ENCODE results near the gene RFX1. TPM values are rescaled to one million over a fixed set of nuclear protein-coding genes. Genes with fewer than 3 reads are reported as not detected.

Gene RFX1
- total and polyA plus RNA-seq, 7 donors = 1.6 to 7.9 (median 2.1) TPM

DNA sequence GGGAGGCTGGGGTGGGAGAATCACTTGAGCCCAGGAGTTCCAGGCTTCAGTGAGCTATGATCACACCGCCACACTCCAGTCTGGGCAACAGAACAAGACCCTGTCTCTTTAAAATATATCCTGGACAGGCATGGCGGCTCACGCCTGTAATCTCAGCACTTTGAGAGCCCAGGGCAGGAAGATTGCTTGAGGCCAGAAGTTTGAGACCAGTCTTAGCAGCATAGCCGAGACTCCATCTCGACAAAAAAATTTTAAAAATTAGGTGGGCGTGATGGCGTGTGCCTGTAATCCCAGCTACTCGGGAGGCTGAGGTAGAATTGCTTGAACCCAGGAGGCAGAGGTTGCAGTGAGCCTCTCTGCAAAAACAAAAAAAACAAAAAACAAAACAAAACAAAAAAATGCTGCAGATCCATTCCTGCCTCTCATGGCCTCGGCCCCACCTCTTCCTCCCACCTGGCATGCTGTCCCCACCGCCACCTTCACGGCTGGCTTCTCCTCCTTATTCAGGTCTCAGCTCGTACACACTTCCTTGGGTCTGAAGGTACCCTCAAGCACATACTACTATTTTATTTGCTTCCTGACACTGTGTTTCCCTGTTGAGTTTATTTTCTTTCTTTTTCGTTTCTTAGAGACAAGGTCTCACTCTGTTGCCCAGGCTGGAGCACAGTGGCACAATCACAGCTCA, 5.3 kb downstream of the RFX1 start:
- Histone ChIP-seq H3K27ac (no peak overlapping the region), H3K4me3 (no peak overlapping the region), H3K27me3 (no peaks in the 10 kb centered on the region), H3K4me1 (peaks cover 0 to 26% (median 21%) of the 10 kb centered on the region in 4 donors), H3K36me3 (peaks cover 0 to 6% (median 3%) of the 10 kb centered on the region in 4 donors), H3K9me3 (peaks cover 0 to 5% (median 1%) of the 10 kb centered on the region in 4 donors)
- no peak for DNase-seq
- TF ChIP-seq EP300 (IDR thresholded peaks at IDR 0.05) (no peak), POLR2AphosphoS5 (IDR thresholded peaks at IDR 0.05) (no peak), POLR2A (IDR thresholded peaks at IDR 0.05) (no peak)
- TF ChIP-seq, protein P1, sequence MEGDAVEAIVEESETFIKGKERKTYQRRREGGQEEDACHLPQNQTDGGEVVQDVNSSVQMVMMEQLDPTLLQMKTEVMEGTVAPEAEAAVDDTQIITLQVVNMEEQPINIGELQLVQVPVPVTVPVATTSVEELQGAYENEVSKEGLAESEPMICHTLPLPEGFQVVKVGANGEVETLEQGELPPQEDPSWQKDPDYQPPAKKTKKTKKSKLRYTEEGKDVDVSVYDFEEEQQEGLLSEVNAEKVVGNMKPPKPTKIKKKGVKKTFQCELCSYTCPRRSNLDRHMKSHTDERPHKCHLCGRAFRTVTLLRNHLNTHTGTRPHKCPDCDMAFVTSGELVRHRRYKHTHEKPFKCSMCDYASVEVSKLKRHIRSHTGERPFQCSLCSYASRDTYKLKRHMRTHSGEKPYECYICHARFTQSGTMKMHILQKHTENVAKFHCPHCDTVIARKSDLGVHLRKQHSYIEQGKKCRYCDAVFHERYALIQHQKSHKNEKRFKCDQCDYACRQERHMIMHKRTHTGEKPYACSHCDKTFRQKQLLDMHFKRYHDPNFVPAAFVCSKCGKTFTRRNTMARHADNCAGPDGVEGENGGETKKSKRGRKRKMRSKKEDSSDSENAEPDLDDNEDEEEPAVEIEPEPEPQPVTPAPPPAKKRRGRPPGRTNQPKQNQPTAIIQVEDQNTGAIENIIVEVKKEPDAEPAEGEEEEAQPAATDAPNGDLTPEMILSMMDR (IDR thresholded peaks at IDR 0.05) = no peak
- 78 to 87% methylated on average over 13 of the region's 13 CpGs for WGBS, 2 donors
- intact Hi-C loops (cut with DNase I) = loop anchor here (10.0 kb wide), 1 partner anchor 206 kb away; the partner anchor contains the start of gene ZSWIM4

- peaks cover 0 to 5% (median 1%) of the 10 kb centered on the region in 4 donors for H3K9me3 ChIP-seq
- intact Hi-C loops (cut with DNase I) = no loop called here
- H3K27ac ChIP-seq = no peak overlapping the region
- no peak overlapping the region for H3K4me3 ChIP-seq
- no peaks in the 10 kb centered on the region for H3K27me3 ChIP-seq
- TF ChIP-seq, protein P1 (IDR thresholded peaks at IDR 0.05) = no peak
- TF ChIP-seq POLR2A (IDR thresholded peaks at IDR 0.05) (no peak), EP300 (IDR thresholded peaks at IDR 0.05) (no peak), POLR2AphosphoS5 (IDR thresholded peaks at IDR 0.05) (no peak)
- H3K36me3 ChIP-seq = peaks cover 0 to 6% (median 3%) of the 10 kb centered on the region in 4 donors
- DNase-seq = no peak
- 96 to 97% methylated on average over 3 of the region's 3 CpGs for WGBS, 2 donors
- peaks cover 0 to 13% (median 6%) of the 10 kb centered on the region in 4 donors for H3K4me1 ChIP-seq
These were observed 7.0 kb downstream of the RFX1 start for GRCh38 chr19:13999085-13999484.

DNA sequence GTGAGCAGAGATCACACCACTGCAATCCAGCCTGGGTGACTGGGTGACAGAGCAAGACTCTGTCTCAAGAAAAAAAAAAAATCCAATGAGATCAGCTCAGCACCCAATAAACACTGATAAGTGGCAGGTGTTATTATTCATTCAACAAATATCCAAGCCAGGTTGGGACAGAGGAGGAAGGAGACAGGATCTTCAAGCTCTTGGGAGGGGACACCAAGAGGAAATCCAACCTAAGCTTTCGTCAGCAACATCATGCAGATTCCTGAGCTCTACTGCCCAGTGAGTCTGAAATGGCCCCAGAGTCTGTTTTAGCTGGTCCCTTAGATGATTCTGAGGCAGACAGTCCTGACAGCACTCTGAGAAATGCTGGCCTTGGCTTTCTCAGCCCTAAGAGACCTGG, 7.7 kb downstream of the RFX1 start:
- Histone ChIP-seq H3K36me3 (peaks cover 0 to 6% (median 3%) of the 10 kb centered on the region in 4 donors), H3K4me3 (no peak overlapping the region), H3K4me1 (peaks cover 0 to 8% (median 2%) of the 10 kb centered on the region in 4 donors), H3K9me3 (peaks cover 0 to 5% (median 1%) of the 10 kb centered on the region in 4 donors), H3K27ac (no peak overlapping the region), H3K27me3 (no peaks in the 10 kb centered on the region)
- no peak for TF ChIP-seq POLR2A (IDR thresholded peaks at IDR 0.05)
- TF ChIP-seq, protein P1 (IDR thresholded peaks at IDR 0.05) = no peak
- TF ChIP-seq POLR2AphosphoS5 (IDR thresholded peaks at IDR 0.05) = no peak
- TF ChIP-seq EP300 (IDR thresholded peaks at IDR 0.05) = no peak
- intact Hi-C loops (cut with DNase I) = no loop called here
- no peak for DNase-seq
- 96 to 100% methylated on average over 1 of the region's 1 CpG for WGBS, 2 donors

GRCh38 chr19:13997631-13997962, 8.5 kb downstream of the RFX1 start:
- Histone ChIP-seq H3K4me3 (no peak overlapping the region), H3K36me3 (peaks cover 0 to 14% (median 3%) of the 10 kb centered on the region in 4 donors), H3K27me3 (no peaks in the 10 kb centered on the region), H3K9me3 (peaks cover 0 to 5% (median 1%) of the 10 kb centered on the region in 4 donors), H3K4me1 (peaks cover 0 to 2% (median 0%) of the 10 kb centered on the region in 4 donors), H3K27ac (no peak overlapping the region)
- TF ChIP-seq EP300 (IDR thresholded peaks at IDR 0.05) = no peak
- TF ChIP-seq, protein P1 (IDR thresholded peaks at IDR 0.05) = no peak
- 91 to 92% methylated on average over 6 of the region's 6 CpGs for whole genome bisulfite sequencing, 2 donors
- intact Hi-C loops (cut with DNase I) = no loop called here
- no peak for DNase-seq
